HepG2 (cell line): ENCODE measurements around the gene FAM20A. TPM values are rescaled to one million over a fixed set of nuclear protein-coding genes. Genes with fewer than 3 reads are reported as not detected.

Experiments
- ELF1 ChIP-seq: sonication (generic); formaldehyde crosslinking; IDR thresholded peaks from 2 replicates; pipeline ENCODE4 v1.4.0; 2020; ENCODE audit warnings: missing genetic modification reagents
- ELF3 ChIP-seq: IDR thresholded peaks from 2 replicates; pipeline ENCODE4 v1.6.1; 2016; ENCODE audit warnings: missing genetic modification reagents, missing compliant biosample characterization
- KAT8 ChIP-seq: IDR thresholded peaks from 2 replicates; pipeline ENCODE4 v1.6.1; 2016; ENCODE audit warnings: missing genetic modification reagents, missing compliant biosample characterization
- NAIF1 ChIP-seq: sonication (generic); formaldehyde crosslinking; IDR thresholded peaks from 2 replicates; pipeline ENCODE4 v1.5.0; 2020; ENCODE audit warnings: mild to moderate bottlenecking, missing genetic modification reagents, borderline replicate concordance
- NCOA1 ChIP-seq: sonication (generic); formaldehyde crosslinking; IDR thresholded peaks from 2 replicates; pipeline ENCODE4 v1.9.0; 2021; ENCODE audit warnings: missing genetic modification reagents
- NPAS2 ChIP-seq: sonication (generic); formaldehyde crosslinking; IDR thresholded peaks from 2 replicates; pipeline ENCODE4 v1.8.0; 2022; ENCODE audit warnings: mild to moderate bottlenecking, missing genetic modification reagents, borderline replicate concordance
- PCBP1 ChIP-seq: fragments of 200-400 bp; formaldehyde crosslinking; IDR thresholded peaks from 2 replicates; pipeline ENCODE4 v1.6.1; 2017; ENCODE audit warnings: mild to moderate bottlenecking, low read depth, low read length, borderline replicate concordance
- RBFOX2 ChIP-seq: fragments of 200-400 bp; formaldehyde crosslinking; IDR thresholded peaks from 2 replicates; pipeline ENCODE4 v1.6.1; 2017; ENCODE audit warnings: low read depth, mild to moderate bottlenecking, low read length
- SMAD1 ChIP-seq: sonication (generic); formaldehyde crosslinking; IDR thresholded peaks from 2 replicates; pipeline ENCODE4 v1.4.0; 2020; ENCODE audit warnings: missing genetic modification reagents, low read depth, mild to moderate bottlenecking, borderline replicate concordance
- SMYD3 ChIP-seq: sonication (generic); formaldehyde crosslinking; IDR thresholded peaks from 2 replicates; pipeline ENCODE4 v1.8.1; 2023; ENCODE audit warnings: mild to moderate bottlenecking, missing genetic modification reagents
- SNAPC2 ChIP-seq: sonication (generic); formaldehyde crosslinking; IDR thresholded peaks from 2 replicates; pipeline ENCODE4 v1.8.1; 2022; ENCODE audit warnings: mild to moderate bottlenecking, missing genetic modification reagents
- SP5 ChIP-seq: IDR thresholded peaks from 2 replicates; pipeline ENCODE4 v1.6.1; 2016; ENCODE audit warnings: low read depth, borderline replicate concordance
- TAF15 ChIP-seq: fragments of 200-400 bp; formaldehyde crosslinking; IDR thresholded peaks from one replicate; pipeline ENCODE4 v1.6.1; 2018; ENCODE audit warnings: mild to moderate bottlenecking, low read depth, low read length; ENCODE audit not compliant: poor library complexity, severe bottlenecking
- ZNF382 ChIP-seq: sonication (generic); formaldehyde crosslinking; IDR thresholded peaks from 2 replicates; pipeline ENCODE4 v1.5.0; 2020; ENCODE audit warnings: missing genetic modification reagents, mild to moderate bottlenecking, borderline replicate concordance
- polyA plus RNA-seq, 8 experiments: library from polyadenylated mRNA; depleted of rRNA in 3 of 8; stranded (reverse) in 7 of 8; unstranded in 1 of 8; fragments of >200 nt; fragmentation: Illumina TruSeq in 4 of 8; extraction: Trizol in 4 of 8; gene quantifications; 2 replicates each; pipeline versions ENCODE4 v1.2.1 to v1.2.3, GENCODE V29; 2011 to 2016; ENCODE audit warnings: low read depth in 4 of 8, missing spikeins in 1 of 8, mixed read lengths in 1 of 8; ENCODE audit not compliant: insufficient read depth in 1 of 8
- total RNA-seq, 5 experiments: library from RNA; depleted of rRNA; stranded (reverse); fragments of >200 nt; fragmentation: Illumina TruSeq; extraction: Trizol; gene quantifications; 2 replicates each; pipeline ENCODE4 v1.2.3, GENCODE V29; 2016; ENCODE audit warnings: low read depth in 1 of 5
- TF ChIP-seq, protein P1 (sequence below): sonication (generic); formaldehyde crosslinking; IDR thresholded peaks from 2 replicates; pipeline ENCODE4 v1.4.0; 2020; ENCODE audit warnings: low read depth, missing genetic modification reagents
- TF ChIP-seq, protein P2 (sequence below): sonication (generic); formaldehyde crosslinking; IDR thresholded peaks from 2 replicates; pipeline ENCODE4 v1.4.0; 2020; ENCODE audit warnings: missing genetic modification reagents, mild to moderate bottlenecking, borderline replicate concordance
- TF ChIP-seq, protein P3 (sequence below), 2 experiments: sonication (generic) in 1 of 2; formaldehyde crosslinking in 1 of 2; IDR thresholded peaks; 2 replicates each; pipeline versions ENCODE4 v1.5.1 to v1.6.1; 2011 to 2020; ENCODE audit warnings: borderline replicate concordance in 1 of 2, low read depth in 1 of 2, low read length in 1 of 2, mild to moderate bottlenecking in 1 of 2, missing genetic modification reagents in 1 of 2, moderate library complexity in 1 of 2
- TF ChIP-seq, protein P4 (sequence below): sonication (generic); formaldehyde crosslinking; IDR thresholded peaks from 2 replicates; pipeline ENCODE4 v1.5.0; 2020; ENCODE audit warnings: missing genetic modification reagents
- TF ChIP-seq, protein P5 (sequence below): sonication (generic); formaldehyde crosslinking; IDR thresholded peaks from 2 replicates; pipeline ENCODE4 v1.5.0; 2020; ENCODE audit warnings: mild to moderate bottlenecking, missing genetic modification reagents

Gene FAM20A
- total and polyA plus RNA-seq, 2 of the 13 experiments (the other 11 are each of a cell fraction or from before 2014, with no cell fraction given), result 9.3 to 20.7 TPM

DNA sequence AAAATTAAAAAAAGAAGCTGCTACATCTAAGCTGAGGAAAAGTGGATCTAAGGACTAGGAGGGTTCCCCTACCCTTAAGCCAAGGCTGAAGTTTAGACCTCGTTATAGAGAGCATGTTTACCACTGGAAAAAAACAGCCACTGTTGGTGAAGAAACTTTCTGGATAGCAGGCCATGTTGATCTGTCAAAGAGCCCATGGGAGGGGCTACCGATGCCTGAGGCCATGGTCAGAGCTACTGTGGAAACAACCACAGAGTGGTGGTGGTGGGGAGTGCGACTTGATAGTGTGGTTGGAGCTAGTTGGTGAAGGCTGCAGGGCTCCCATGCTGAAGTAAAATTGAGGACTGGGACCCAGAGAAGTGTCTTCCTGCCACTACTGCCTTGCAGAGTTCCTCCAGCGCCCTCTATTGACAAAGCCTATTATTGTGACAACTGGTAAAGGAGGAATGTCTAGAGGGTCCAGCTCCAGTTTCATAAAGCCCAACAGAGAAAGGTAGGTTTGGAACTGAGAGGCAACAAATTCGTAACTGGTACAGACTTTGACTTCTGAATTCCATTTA, 12.7 kb upstream of the FAM20A start (continued):
- TF ChIP-seq NCOA1 (no peak), SP5 (no peak), ZNF382 (CRISPR knock-in tag) (no peak), KAT8 (CRISPR knock-in tag) (peak; percentile 76), NAIF1 (0 out of 2 replicates have a peak, but pooled peaks have one; percentile 4), SMAD1 (CRISPR knock-in tag) (no peak), ELF1 (CRISPR knock-in tag) (0 out of 2 replicates have a peak, but pooled peaks have one; percentile 41), NPAS2 (no peak), RBFOX2 (no peak), TAF15 (no peak), PCBP1 (no peak), SMYD3 (CRISPR knock-in tag) (no peak), SNAPC2 (CRISPR knock-in tag) (no peak), ELF3 (CRISPR knock-in tag) (peak; percentile 78; the same call in 1 of the 2 replicates)
- TF ChIP-seq, protein P1, sequence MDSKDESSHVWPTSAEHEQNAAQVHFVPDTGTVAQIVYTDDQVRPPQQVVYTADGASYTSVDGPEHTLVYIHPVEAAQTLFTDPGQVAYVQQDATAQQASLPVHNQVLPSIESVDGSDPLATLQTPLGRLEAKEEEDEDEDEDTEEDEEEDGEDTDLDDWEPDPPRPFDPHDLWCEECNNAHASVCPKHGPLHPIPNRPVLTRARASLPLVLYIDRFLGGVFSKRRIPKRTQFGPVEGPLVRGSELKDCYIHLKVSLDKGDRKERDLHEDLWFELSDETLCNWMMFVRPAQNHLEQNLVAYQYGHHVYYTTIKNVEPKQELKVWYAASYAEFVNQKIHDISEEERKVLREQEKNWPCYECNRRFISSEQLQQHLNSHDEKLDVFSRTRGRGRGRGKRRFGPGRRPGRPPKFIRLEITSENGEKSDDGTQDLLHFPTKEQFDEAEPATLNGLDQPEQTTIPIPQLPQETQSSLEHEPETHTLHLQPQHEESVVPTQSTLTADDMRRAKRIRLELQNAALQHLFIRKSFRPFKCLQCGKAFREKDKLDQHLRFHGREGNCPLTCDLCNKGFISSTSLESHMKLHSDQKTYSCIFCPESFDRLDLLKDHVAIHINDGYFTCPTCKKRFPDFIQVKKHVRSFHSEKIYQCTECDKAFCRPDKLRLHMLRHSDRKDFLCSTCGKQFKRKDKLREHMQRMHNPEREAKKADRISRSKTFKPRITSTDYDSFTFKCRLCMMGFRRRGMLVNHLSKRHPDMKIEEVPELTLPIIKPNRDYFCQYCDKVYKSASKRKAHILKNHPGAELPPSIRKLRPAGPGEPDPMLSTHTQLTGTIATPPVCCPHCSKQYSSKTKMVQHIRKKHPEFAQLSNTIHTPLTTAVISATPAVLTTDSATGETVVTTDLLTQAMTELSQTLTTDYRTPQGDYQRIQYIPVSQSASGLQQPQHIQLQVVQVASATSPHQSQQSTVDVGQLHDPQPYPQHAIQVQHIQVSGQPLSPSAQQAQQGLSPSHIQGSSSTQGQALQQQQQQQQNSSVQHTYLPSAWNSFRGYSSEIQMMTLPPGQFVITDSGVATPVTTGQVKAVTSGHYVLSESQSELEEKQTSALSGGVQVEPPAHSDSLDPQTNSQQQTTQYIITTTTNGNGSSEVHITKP (CRISPR knock-in tag), result peak; percentile 54; the same call in 1 of the 2 replicates
- TF ChIP-seq, protein P2, sequence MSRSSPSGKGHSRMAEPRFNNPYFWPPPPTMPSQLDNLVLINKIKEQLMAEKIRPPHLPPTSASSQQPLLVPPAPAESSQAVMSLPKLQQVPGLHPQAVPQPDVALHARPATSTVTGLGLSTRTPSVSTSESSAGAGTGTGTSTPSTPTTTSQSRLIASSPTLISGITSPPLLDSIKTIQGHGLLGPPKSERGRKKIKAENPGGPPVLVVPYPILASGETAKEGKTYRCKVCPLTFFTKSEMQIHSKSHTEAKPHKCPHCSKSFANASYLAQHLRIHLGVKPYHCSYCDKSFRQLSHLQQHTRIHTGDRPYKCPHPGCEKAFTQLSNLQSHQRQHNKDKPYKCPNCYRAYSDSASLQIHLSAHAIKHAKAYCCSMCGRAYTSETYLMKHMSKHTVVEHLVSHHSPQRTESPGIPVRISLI (CRISPR knock-in tag), result peak; percentile 59; the same call in 1 of the 2 replicates
- TF ChIP-seq, protein P3, sequence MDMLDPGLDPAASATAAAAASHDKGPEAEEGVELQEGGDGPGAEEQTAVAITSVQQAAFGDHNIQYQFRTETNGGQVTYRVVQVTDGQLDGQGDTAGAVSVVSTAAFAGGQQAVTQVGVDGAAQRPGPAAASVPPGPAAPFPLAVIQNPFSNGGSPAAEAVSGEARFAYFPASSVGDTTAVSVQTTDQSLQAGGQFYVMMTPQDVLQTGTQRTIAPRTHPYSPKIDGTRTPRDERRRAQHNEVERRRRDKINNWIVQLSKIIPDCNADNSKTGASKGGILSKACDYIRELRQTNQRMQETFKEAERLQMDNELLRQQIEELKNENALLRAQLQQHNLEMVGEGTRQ (IDR thresholded peaks at IDR 0.05; ENCODE audit: low read depth, low read length), result no peak
- TF ChIP-seq, protein P3 (CRISPR knock-in tag; IDR thresholded peaks at IDR 0.05; ENCODE audit: borderline replicate concordance), result 0 out of 2 replicates have a peak, but pooled peaks have one; percentile 41
- TF ChIP-seq, protein P4, sequence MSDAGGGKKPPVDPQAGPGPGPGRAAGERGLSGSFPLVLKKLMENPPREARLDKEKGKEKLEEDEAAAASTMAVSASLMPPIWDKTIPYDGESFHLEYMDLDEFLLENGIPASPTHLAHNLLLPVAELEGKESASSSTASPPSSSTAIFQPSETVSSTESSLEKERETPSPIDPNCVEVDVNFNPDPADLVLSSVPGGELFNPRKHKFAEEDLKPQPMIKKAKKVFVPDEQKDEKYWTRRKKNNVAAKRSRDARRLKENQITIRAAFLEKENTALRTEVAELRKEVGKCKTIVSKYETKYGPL, result no peak
- TF ChIP-seq, protein P5, sequence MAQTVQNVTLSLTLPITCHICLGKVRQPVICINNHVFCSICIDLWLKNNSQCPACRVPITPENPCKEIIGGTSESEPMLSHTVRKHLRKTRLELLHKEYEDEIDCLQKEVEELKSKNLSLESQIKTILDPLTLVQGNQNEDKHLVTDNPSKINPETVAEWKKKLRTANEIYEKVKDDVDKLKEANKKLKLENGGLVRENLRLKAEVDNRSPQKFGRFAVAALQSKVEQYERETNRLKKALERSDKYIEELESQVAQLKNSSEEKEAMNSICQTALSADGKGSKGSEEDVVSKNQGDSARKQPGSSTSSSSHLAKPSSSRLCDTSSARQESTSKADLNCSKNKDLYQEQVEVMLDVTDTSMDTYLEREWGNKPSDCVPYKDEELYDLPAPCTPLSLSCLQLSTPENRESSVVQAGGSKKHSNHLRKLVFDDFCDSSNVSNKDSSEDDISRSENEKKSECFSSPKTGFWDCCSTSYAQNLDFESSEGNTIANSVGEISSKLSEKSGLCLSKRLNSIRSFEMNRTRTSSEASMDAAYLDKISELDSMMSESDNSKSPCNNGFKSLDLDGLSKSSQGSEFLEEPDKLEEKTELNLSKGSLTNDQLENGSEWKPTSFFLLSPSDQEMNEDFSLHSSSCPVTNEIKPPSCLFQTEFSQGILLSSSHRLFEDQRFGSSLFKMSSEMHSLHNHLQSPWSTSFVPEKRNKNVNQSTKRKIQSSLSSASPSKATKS (CRISPR knock-in tag), result no peak
